NCI-H82 treated with DMSO at 0.1 percent for 48 hours (cell line): Measurements from ENCODE around the gene TNFRSF13B.
A peak's percentile ranks its signal among the peaks of the same experiment; 100 is the strongest.
"Not testable (repeated sequence)": the region's sequence is repeated elsewhere in the genome, so short reads cannot be mapped to it uniquely, and the experiment has no call there.

Experiments used
- DNase-seq: peaks from one replicate; lab custom pipeline; 2025; ENCODE audit not compliant: unreplicated experiment; lab: John Stamatoyannopoulos, UW

Gene TNFRSF13B

DNA sequence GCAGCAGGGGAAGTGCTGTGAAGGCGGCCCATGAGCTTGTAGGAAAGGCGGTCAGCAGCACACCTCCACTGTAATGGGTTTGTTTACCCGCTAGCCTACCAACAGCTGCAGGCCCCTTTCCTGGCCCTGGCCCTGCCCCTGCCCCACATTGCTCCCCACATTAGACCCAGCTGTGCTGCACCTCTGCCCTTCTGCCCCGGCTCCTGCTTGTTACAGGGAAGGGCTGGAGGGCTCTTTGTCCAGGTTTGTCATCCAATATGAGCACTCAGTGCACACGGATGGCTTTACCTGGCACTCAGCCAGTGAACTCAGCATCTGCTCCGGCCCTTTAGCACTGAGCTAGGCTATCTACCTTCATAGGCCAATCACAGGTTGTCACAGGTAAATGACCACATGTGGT lies 36.0 kb upstream of the TNFRSF13B start:
- not testable (repeated sequence) for DNase-seq

DNA sequence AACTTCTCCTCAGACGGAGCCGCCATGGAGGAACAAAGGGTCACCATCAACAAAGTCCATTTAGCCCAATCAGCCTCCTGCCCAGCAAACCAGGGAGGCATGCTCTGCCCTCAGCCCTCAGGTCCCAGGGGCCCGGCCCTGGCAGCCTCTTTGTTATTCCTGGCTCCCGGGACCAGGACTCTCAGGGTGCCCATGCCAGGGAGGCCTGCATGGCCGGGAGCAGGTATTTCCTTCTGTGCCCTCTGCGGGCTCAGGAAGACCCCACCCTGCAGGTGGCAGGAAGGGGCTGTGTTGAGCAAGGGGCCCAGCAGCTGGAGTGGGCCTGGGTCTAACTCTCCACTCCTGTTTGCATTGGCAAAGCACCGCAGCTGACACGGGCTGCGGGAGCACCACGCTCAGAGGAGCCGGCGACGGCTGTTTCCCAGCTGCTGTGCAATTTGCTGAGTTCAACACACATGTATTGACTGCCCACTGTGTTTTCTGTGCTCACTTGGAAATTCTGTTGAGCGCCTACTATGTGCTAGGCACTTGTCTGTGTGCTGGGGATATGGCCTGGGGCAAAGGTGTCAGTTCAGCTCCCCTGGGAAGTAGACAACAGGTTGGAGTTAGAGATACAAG lies 33.2 kb upstream of the TNFRSF13B start:
- not testable (repeated sequence) for DNase-seq

DNA sequence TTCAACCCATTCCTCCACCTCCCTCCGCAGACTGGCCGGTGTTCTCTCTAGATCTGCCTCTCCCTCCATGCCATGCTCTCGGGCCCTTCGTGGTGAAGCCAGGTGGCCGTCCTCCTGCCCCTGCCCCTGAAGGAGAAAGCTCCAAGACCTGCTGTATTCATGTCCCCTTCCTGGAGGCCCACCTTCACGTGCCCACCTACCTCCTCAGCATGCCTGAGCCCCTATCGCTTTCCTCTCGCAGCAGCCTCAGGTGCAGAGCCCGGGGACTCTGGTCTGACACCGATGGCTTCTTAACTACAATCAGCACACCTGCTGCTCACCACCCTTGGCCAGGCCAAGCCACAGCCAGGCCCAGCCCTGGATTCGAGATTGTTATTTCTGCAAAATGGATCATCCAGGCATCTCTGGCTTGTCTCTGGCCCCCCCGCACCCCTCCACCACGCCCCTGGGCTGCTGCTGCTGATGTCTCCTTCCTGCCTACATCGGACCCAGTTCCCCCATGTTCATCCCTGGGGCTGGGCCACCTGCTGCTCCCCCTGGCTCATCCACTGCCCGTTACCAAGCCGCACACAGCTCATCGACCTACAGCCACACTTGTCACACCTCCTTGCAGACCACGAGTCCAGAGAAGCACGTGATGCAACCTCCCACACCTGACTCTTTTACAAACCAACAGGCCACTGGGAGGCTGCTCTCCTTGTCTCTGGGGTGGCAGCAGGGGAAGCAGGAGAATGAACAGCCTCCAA lies 32.5 kb upstream of the TNFRSF13B start:
- no peak for DNase-seq

DNA sequence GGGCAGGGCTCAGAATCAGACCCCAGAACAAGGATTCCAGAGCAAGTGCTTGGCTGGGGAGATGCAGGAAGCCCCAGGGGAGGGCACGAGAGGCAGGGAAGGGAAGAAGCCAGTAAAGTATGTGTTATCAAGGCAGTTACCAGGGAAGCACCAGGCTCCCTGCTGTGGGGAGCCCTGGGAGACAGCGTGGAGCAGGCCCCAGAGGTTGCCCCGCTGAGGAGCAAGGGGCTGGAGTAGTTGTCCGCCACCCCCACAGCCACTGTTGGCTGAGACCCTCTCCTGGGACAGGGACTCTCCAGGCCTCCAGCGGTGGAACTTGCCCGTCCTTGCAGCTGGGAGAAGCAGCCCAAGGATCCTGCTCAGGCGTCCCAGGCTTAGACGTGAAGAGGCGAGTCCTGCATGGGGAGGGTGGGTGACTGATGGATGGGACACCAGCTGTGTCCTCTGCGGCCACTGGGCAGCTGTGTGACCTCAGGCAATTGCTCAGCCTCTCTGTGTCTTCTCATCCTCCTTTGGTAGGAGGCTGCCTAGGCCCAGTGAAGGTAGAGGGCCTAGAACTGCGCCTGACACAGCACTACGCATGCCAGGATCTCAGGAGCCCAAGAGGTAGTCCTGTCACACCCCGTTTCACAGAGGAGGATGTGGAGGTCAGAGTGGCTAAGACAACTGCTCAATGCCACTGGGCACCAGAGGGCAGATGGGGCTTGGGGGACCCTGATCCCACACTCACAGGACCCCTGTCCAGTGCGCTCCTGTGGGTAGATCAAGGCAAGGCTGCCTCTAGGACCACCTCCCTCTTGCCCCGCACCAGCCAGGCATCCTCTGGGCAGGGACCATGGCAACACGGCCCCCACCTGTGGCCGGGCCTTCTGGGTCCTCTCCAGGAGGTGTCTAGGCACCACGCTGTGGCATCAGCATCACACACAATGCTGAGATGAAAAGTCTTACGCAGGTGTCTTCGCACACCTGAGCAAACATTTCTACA lies 31.1 kb upstream of the TNFRSF13B start:
- not testable (repeated sequence) for DNase-seq

DNA sequence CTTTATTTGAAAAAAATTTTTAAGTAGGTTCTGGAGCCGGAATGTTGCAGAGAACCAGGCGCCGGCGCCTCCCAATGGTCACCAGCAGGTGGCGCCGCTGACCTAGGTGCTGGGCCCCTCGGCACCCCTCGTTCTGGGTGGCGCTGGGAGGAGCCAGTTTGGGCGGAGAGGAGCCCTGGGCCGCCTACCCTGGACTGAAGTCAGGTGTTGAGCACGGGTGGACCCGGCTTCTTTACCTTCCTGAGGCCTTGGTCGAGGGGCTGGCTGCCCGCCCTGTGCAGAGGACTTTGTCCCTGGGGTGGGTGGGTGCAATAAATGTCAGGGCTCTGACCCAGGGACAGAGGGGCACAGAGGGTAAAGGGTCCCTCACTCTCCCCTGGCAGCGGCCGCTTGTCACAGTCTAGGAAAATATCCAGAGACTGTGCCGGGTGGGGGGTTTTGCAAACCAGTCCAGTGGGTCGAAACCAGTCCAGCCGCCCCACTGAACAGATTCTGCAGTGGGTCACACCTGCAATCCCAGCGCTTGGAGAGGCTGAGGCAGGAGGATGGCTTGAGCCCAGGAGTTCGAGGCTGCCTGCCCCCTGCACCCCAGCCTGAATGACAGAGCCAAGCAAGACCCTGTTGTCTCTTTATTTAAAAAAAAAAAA lies 30.1 kb upstream of the TNFRSF13B start:
- DNase-seq = peak; percentile 39

DNA sequence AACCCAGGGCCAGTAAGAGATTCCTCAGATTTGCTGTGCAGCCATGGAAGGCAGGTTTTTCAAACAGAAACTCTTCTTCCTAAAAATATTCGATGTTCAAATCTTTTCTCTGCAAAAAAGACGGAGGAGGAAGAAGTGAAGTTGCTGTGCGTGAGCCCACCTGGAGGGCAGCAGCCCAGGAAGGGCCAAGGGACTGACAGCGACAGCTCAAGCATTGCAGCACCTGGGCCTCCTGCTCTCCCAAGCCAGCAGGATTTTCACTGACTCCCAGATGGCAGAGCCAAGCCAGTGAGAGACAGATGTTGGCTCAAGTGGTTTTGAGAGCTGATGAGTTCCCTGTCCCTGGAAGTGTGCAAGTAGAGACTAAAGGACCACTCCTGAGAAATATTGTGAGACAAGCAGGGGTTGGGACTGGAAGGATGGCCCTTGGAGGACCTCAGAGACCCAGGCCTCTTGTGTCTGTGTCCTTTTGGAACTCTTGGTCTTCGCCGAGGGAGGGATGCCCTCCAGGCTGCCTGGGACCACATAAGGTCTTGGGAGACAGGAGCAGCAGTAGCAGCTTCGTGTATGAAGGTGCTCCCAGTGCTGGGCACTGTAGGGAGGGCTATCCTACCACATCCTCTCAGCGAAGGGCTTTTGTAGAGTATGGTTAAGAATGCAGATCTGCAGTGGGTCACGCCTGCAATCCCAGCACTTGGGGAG lies 29.3 kb upstream of the TNFRSF13B start:
- DNase-seq = no peak

DNA sequence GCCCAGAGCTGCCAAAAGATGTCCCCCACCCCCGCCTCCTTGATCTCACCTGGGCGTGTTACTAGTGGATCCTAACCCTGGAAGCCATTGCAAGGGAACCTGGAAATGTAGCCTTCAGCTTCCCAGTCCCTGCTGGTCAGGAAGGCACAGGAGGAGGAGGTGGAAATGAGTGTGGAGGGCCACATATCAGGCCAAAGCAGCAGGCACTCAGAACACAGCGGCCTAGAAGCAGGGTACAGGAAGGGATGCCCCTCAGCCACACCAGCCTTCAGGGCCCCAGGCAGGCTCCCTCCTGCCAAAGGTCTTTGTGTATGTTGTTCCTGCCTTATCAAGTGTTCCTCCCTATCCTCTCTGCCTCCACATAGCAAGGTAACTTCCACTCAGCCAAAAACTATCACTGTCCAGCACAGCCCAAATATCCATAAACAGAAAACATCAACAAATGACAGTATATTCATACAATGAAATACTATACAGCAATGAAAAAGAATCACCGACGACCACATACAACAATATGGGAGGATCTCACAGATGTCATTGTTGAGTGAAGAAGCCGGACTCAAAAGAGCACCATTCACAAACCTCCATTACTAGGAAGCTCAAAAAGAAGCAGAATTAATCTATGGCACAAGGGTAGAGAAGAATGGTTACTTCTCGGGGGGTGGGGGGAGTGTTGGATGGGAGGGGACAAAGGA lies 28.2 kb upstream of the TNFRSF13B start:
- DNase-seq = no peak

DNA sequence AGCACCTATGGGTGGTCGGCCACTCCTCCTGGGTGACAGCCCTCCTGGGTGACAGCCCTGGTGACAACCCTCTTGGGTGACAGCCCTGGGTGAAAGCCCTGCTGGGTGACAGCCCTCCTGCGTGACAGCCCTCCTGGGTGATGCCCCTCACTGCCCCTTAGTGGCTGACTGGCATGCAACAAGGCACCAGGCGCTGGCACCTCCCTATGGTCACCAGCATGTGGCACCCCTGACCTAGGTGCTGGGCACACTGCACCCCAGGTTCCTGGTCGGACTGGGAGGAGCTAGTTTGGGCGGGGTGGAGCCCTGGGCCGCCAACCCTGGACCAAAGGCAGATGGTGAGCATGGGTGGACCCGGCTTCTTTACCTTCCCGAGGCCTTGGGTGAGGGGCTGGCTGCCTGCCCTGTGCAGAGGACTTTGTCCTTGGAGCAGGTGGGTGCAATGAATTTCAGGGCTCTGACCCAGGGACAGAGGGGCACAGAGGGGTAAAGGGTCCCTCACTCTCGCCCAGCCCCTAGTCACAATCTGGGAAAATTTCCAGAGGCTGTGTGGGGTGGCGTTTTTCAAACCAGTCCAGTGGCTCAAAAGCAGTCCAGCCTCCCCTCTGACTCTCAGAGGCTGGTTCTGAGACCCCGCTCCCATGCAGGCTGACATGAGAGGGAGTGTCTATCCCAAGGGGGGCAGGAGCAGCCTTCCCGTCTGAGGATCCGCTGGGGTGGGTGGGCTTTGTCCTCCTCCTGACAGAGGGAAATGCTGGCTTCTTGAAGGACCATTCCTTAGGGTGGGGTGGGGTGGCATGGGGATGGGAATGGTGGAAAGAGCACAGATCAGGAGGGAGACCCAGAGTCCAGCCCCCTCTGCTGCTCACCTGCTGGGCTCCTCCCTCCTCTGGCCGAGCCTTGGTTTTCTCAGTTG lies 25.9 kb upstream of the TNFRSF13B start:
- DNase-seq = no peak

DNA sequence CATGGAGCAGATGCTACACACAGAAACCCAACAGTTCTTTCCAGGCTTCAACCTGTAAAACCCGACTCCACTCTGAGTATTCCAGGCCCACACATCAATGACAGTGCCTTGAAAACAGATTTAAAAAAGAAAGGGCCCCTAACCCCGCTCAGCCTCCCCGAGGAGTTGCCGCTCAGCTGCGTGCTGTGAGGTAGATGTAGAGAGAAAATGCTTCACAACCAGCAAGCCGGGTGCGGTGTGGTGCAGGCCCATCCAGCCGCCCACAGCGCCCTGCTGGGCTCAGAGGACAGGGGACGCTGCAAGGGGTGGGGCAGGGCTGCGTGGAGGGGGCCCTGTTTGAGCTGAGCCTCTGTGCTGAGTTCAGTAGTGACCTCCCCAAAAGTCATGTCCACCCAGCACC lies 24.8 kb upstream of the TNFRSF13B start:
- not testable (repeated sequence) for DNase-seq

DNA sequence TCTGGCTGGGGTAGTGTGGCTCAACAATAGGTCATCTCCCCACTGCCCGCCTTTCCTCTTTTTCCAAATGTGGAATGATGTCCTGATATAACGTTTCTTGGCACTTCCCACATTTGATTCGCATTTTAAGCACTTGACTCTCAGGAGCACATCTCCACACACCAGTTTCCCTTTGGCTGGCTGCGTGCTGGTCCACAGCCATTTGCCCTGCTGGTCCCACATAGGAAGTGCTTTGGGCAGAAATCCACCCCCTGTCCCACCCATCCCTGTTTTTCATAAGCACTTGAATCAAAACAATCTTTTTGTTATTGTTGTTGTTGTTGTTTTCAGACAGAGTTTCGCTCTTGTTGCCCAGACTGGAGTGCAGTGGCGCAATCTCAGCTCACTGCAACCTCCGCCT lies 24.0 kb upstream of the TNFRSF13B start:
- DNase-seq = no peak

DNA sequence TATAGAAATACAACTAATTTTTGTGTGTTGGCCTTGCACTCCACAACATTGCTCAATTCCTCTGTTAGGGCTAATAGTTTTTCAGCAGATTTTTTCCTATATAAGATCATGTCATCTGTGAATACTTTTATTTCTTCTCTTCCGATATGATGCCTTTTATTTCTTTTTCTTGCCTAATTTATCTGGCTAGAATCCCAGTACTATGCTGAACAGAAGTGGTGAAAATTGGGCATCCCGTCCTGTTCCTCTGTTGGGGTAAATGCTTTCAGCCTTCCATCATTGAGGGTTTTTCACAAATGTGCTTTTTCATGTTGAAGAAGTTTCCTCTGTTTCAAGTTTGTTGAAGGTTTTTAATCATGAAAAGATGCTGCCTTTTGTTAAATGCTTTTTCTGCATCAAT lies 22.7 kb upstream of the TNFRSF13B start:
- DNase-seq = no peak

DNA sequence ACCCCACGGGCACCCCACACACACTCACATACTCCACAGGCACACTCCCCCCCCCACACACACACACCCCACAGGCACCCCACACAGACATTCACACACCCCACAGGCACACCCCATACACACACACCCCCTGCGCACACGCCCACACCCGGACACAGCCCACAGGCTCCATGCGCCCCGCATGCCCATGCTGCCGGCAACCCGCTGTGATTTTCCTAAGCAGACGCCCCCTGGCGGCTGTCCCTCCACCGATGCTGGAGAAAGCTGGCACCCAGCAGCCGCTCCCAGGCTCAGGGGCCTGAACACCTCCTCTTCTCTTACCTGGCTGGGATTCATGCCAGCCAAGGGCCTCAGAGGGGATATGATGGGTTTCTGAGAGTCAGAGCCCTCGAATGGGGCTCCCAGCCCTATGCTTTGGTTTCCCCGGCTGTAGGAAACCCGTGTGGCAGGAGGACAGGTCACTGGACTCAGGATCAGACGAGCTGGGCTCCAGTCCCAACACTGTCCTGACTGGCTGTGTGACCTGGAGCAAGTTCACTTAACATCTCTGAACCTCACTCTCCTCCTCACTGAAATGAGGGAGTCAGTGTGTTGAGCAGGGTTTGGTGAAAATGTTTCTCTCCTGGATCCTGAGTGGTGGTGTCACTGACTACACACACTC lies 19.6 kb upstream of the TNFRSF13B start:
- peak; percentile 32 for DNase-seq

DNA sequence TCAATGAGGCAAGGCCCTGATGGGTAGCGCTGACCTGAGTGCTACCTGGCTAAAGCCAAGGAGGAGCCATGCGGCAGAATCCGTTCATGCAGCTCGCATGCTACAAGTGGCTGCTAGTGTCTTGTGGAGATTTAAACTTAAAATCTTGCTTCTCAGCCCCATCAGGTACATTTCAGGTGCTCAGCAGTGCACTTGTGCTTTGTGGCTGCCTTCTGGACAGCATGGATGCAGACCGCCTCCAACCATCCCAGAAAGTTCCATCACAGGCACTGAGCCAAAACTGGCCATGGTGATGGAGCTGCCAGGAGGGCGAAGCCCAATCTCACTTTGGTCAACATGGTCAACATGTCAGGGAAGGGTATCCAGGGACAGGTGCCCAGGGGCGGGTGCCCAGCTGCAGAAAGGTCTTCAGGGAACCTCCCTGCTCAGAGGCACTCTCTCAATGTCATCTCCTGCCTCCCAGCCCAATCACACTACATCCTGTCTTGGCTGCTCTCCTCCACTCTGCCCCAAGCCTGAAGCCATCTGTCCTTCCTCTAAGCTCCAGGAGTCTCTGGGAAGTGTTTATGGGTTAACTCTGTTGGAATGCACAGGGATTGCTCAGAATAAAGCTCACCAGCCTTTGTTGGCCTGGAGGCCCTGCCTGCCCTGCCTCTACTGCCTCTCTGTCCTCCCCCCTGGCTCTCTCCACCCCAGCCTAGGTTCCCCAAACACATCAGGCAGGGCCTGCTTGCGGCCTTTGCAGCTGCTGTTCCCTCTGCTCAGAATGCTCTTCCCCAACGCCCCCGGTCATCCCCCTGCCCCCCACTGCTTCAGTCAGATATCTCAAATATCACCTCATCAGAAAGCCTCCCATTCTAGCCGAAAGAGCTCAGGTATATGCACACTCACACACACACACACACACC lies 18.3 kb upstream of the TNFRSF13B start:
- peak; percentile 25 for DNase-seq

DNA sequence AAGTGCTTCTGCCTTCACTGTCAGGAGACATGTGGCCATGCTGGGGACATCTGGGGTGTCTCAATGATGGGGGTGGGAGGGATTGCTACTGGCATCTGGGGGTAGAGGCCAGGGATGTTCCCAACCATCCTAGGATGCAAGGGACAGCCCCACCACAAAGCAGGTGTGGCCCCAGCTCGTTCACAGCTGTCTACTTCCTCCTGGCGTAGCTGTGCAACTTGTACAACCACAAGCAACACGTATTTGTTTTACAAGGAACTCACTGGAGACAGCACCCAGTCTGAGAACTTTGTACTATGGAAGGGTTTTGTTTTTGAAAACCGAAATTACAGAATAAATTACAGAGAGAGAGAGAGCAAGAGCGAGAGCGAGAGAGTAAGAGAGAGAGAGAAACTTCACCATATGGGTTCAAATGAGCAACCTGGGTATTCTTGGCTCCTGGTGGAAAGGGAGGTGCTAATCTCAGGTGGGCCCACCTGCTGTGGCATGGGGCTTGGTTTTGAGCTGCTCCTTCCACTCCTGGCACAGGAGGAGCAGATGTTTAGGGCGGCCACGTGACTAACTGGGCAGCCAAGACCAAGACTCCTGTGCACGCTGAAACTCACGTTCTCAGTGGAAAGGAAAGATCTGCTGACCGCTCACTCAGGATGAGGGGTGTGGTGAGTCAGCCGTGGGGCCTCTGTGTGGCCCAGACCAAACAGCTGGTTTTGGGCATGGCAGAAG lies 17.5 kb upstream of the TNFRSF13B start:
- DNase-seq = no peak

DNA sequence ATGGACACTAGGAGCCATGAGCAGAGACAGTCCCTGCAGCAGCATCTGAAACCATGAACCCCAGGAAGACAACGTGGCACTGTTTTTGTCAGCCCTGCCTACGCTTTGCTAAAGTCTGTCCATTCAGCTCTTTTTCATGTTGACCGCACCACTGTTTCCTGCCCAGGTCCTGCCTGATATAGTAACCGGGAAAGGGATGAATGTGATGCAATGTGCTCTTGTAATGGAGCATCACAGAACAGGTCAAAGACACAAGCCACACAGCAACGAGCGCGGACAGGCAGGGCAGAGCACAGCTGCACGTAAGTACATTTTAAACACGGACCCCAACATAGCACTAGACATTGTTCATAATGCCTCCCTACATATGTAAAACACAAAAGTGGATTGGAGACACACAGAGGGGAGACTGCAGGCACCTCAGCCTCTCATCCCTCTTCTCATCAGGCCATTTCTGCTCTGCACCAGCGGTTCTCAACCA lies 16.9 kb upstream of the TNFRSF13B start:
- no peak for DNase-seq

DNA sequence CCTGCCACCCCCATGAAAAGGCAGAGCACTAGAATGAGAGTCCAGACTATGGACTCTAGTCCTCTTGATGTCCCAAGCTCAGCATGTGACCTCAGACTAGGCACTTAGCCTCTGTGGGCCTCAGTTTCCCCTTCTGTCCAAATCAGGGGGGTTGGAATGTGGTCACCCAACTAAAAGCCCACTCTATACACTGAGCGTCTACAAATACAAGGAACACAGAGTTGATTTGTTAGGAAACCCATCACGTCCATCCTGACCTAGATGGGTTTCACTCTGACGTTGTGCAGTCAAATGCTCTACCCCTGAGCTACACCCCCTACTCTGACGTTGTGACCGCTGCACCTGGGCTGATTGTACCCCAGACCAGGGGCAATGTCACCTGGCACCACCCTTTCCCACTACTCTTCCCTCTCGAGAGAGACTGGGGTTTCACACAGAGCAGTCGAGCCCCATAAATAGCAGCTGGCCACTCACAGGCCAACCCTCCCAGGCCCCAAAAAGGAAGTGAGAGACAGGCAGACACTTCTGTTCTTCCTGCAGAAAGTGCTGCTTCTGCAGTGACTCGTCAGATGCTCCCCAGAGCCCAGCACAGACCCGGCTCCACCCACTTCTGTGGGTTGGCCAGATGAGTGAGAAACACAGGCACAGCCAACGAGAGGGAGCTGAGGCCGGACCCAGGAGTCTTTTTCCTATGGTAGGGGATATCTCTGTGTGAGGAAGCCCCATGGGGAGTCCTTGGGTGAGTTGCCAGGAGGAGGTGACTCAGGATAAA lies 16.1 kb upstream of the TNFRSF13B start:
- DNase-seq = no peak
